Body of pancreas (tissue), 4 donors: ENCODE results near the gene ADAT2.

ENCODE experiments used
- POLR2A ChIP-seq, 3 donors: fragments of 450-650 bp; IDR thresholded peaks; one replicate each; pipeline ENCODE4 v1.6.1; 2016; ENCODE audit warnings: antibody characterized with exemption in 3 of 3, mild to moderate bottlenecking in 2 of 3
- TF ChIP-seq, protein P1 (sequence below), 7 experiments: fragments of 450-650 bp in 4 of 7; fragments of 200-600 bp in 3 of 7; sonication (generic) in 3 of 7; IDR thresholded peaks; one replicate each; pipeline ENCODE4 v1.5.1; 2016 to 2019; ENCODE audit warnings: antibody characterized with exemption in 7 of 7

DNA sequence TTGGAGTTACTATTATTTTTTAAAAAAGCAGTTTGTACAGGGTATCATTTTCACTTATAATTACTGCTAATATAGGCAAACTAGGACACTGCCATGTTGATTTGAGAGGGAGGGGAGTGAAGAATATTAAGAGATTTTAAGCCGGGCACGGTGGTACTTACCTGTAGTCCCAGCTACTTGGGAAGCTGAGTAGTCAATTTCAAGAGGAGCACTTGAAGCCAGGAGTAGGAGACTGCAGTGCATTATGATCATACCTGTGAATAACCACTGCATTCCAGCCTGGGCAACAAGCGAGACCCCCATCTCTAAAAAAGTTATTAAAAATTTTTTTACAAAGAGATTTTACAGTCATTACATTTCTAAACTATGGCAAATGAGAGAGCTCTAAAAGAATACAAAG lies 35.7 kb downstream of the ADAT2 start:
- TF ChIP-seq, protein P1, sequence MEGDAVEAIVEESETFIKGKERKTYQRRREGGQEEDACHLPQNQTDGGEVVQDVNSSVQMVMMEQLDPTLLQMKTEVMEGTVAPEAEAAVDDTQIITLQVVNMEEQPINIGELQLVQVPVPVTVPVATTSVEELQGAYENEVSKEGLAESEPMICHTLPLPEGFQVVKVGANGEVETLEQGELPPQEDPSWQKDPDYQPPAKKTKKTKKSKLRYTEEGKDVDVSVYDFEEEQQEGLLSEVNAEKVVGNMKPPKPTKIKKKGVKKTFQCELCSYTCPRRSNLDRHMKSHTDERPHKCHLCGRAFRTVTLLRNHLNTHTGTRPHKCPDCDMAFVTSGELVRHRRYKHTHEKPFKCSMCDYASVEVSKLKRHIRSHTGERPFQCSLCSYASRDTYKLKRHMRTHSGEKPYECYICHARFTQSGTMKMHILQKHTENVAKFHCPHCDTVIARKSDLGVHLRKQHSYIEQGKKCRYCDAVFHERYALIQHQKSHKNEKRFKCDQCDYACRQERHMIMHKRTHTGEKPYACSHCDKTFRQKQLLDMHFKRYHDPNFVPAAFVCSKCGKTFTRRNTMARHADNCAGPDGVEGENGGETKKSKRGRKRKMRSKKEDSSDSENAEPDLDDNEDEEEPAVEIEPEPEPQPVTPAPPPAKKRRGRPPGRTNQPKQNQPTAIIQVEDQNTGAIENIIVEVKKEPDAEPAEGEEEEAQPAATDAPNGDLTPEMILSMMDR (IDR thresholded peaks at IDR 0.05): no peak
- no peak for TF ChIP-seq POLR2A (IDR thresholded peaks at IDR 0.05)
